Pancreas (tissue), 10 donors: Measurements from ENCODE around the gene TFB2M. TPM values are rescaled to one million over a fixed set of nuclear protein-coding genes. Genes with fewer than 3 reads are reported as not detected.
A peak's percentile ranks its signal among the peaks of the same experiment; 100 is the strongest.
"Not testable (repeated sequence)": the region's sequence is repeated elsewhere in the genome, so short reads cannot be mapped to it uniquely, and the experiment has no call there.

Experiments
- ATAC-seq, 4 donors: fragments of 200-7000 bp; cut with Tn5 transposase; one replicate each; pipeline versions ENCODE4 v1.8.0 to v1.9.1; 2020; ENCODE audit warnings: mild to moderate bottlenecking in 4 of 4, moderate library complexity in 4 of 4
- DNase-seq, 6 donors: peaks; one replicate each; pipeline ENCODE4 v3.0.0-alpha.2; 2020
- FAIRE-seq: peaks from 2 replicates; lab custom pipeline; 2012; peaks lifted over from hg19 to GRCh38; lab: Jason Lieb, UNC
- H3K27ac ChIP-seq, 4 donors: fragments of 200-600 bp; sonication (generic); 1 replicate in 3 of 4; 2 replicates in 1 of 4; pipeline versions ENCODE4 v1.5.0 to v1.8.0; 2020
- H3K27me3 ChIP-seq, 4 donors: fragments of 200-600 bp; one replicate each; pipeline ENCODE4 v1.8.0; 2021
- H3K36me3 ChIP-seq, 3 donors: fragments of 200-600 bp; sonication (generic) in 1 of 3; one replicate each; pipeline versions ENCODE4 v1.5.0 to v1.8.0; 2020 to 2021
- H3K4me1 ChIP-seq, 3 donors: fragments of 200-600 bp; one replicate each; pipeline ENCODE4 v1.8.0; 2021
- H3K4me3 ChIP-seq, 4 donors: fragments of 200-600 bp; sonication (generic) in 2 of 4; one replicate each; pipeline versions ENCODE4 v1.5.0 to v1.8.0; 2020 to 2021
- H3K9me3 ChIP-seq, 4 donors: fragments of 200-600 bp; one replicate each; pipeline ENCODE4 v1.8.0; 2021
- CTCF ChIP-seq, 4 donors: fragments of 200-600 bp; sonication (generic) in 3 of 4; IDR thresholded peaks; one replicate each; pipeline versions ENCODE4 v1.5.0 to v1.8.0; 2021; ENCODE audit warnings: antibody characterized with exemption in 4 of 4
- WGBS, 2 donors: extraction: QIAGEN DNeasy Blood & Tissue Kit; methylation state at CpG; one replicate each; pipeline ENCODE4 v1.1.7; 2013; 5-methylcytosine and 5-hydroxymethylcytosine counted together
- intact Hi-C, 3 donors: fragments of 100-400 bp; cut with DNase I; formaldehyde crosslinking; loops; one replicate each; pipeline versions ENCODE4 v1.11.1 to v1.14.2; 2022
- polyA plus RNA-seq, 2 donors: library from polyadenylated mRNA; stranded (reverse); fragments of 200-250 nt; gene quantifications; one replicate each; pipeline ENCODE4 v1.2.3, GENCODE V29; 2013
- total RNA-seq, 6 donors: library from RNA; stranded (reverse); fragmentation: NEBNext Ultra II Directional in 4 of 6; extraction: Animal tissue kit (Norgen Biotek cat#: 25700) in 4 of 6; gene quantifications; one replicate each; pipeline versions ENCODE4 v1.2.1 to v1.2.4, GENCODE V29; 2021 to 2023
- donor health status: healthy with polysubstance abuse.
- donor health status: DM: no; HTN: no; CAD: no; lungs with moderate emphysema.
- donor health status: DM: no; HTN: no; CAD: no.
- donor health status: control.
- donor health status: control.
- donor health status: Bipolar disorder and iron deficiency.
- donor health status: DM: yes; HTN: yes; CAD: no.
- donor health status: DM: no; HTN: no; CAD: no.
- donor health status: DM: no; HTN: no; CAD: no.
- donor health status: DM: yes; HTN: yes; CAD: no.

Gene TFB2M
- total and polyA plus RNA-seq, 8 donors = 3.3 to 9.5 (median 7.1) TPM

- WGBS, 2 donors = 53 to 60% methylated on average over 4 of the region's 4 CpGs
- H3K4me3 ChIP-seq = peak overlapping the region in 3 of 4 donors; percentile 60 to 95 (median 83)
- ATAC-seq (no peak), FAIRE-seq (no peak), DNase-seq (no peak)
- peak overlapping the region in 1 of 4 donors; percentile 87 for H3K27ac ChIP-seq
- intact Hi-C loops = no loop called here
- no peaks in the 10 kb centered on the region for H3K36me3 ChIP-seq
- peaks cover 0 to 22% (median 7%) of the 10 kb centered on the region in 3 donors for H3K4me1 ChIP-seq
- H3K27me3 ChIP-seq = no peaks in the 10 kb centered on the region
- no peaks in the 10 kb centered on the region for H3K9me3 ChIP-seq
- TF ChIP-seq CTCF (IDR thresholded peaks at IDR 0.05) = no peak
These were observed 1.7 kb upstream of the TFB2M start for GRCh38 chr1:246567646-246568235.

DNA sequence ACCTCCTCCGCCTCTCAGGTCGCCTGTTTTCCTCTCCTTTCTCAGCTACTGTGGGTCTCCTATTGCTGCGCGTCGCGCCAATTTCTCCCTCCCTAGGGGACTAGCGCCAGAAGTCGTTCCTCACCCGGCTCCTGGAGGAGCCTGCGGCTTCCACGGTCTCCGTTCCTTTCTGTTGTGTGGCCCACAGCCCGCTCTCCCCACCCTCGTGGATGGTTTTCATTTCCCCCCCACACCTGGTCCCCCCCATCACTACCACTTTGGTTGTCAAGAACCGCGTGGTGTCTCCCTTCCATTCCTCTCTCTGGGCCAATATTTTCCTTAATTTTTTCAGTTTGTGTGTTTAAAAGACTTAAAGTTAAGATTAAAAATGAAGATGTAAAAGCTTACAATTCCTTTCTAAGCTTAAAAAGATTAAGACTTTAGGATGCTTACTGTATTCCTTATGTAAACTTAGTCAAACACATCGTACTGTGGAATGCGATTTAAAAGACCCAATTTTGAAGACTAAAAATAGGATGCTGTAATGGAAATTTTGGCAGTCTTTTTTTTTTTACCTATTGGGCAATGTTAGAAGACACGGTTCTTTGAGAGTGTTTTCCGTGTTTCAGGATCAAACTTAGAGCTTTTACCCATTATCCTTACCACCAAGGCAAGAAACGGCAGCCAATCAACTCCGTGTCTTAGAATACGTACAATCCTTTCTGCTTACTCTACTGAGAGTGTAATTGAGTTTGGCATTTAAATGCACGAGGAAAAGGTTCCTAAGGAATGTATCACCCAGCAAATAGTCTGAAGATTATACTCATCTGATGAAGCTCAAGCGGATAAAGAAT, 968 bp upstream of the TFB2M start:
- Histone ChIP-seq H3K9me3 (no peaks in the 10 kb centered on the region), H3K27me3 (no peaks in the 10 kb centered on the region), H3K27ac (peak overlapping the region; percentile 82 to 92 (median 89)), H3K4me1 (peaks cover 0 to 22% (median 7%) of the 10 kb centered on the region in 3 donors), H3K36me3 (no peaks in the 10 kb centered on the region), H3K4me3 (peak overlapping the region; percentile 60 to 95 (median 88))
- WGBS, 2 donors = 1 to 2% methylated on average over 25 of the region's 25 CpGs
- ATAC-seq (peak in 1 of 4 donors; percentile 42), DNase-seq (no peak), FAIRE-seq (no peak)
- no peak for TF ChIP-seq CTCF (IDR thresholded peaks at IDR 0.05)
- intact Hi-C loops = no loop called here

- no peak for TF ChIP-seq CTCF (IDR thresholded peaks at IDR 0.05)
- no peaks in the 10 kb centered on the region for H3K9me3 ChIP-seq
- FAIRE-seq = no peak
- 0% methylated on average over 25 of the region's 25 CpGs for WGBS, 2 donors
- H3K27ac ChIP-seq = peak overlapping the region; percentile 82 to 92 (median 89)
- no peak for DNase-seq
- no peaks in the 10 kb centered on the region for H3K36me3 ChIP-seq
- no peaks in the 10 kb centered on the region for H3K27me3 ChIP-seq
- H3K4me3 ChIP-seq = peak overlapping the region; percentile 60 to 95 (median 88)
- peaks cover 0 to 22% (median 7%) of the 10 kb centered on the region in 3 donors for H3K4me1 ChIP-seq
- intact Hi-C loops = no loop called here
- peak; percentile 3 to 30 (median 24) for ATAC-seq
These were observed 322 bp downstream of the TFB2M start for GRCh38 chr1:246565751-246566127.

DNA sequence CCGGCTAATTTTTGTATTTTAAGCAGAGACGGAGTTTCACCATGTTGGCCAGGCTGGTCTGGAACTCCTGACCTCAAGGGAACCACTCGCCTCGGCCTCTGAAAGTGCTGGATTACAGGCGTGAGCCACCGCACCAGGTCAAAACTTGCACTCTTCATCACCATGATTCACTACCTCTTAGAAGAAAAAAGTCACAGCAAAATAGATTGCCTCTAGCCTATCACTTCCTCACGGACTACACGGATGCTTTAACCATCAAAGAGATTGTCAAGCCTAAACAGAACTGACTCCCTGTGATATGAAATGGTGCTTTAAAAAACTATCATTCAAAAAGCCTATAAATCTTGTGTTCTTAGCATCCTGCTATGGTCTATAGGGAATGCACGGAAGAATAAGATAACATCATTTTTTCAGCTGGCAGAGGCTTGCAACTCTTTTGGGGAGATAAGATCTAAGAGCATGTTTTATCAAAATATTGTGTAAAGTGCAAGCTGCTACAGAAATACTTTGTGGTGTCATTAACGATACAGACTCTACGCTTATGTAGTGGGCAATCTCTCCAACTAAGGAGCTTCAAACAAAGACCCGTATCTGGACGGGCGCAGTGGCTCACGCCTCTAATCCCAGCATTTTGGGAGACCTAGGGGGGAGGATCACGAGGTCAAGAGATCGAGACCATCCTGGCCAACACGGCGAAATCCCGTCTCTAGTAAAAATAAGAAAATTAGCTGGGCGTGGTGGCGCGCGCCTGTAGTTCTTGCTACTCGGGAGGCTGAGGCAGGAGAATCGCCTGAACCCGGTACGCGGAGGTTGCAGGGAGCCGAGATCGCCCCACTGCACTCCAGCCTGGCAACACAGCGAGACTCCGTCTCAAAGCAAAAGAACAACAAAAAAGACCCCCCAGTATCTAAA, 966 bp downstream of the TFB2M start:
- Histone ChIP-seq H3K4me1 (peaks cover 0 to 17% (median 7%) of the 10 kb centered on the region in 3 donors), H3K27ac (peak overlapping the region; percentile 82 to 92 (median 89)), H3K9me3 (no peaks in the 10 kb centered on the region), H3K36me3 (no peaks in the 10 kb centered on the region), H3K4me3 (peak overlapping the region; percentile 60 to 95 (median 88)), H3K27me3 (no peaks in the 10 kb centered on the region)
- no peak for ATAC-seq
- 24 to 27% methylated on average over 33 of the region's 33 CpGs for WGBS, 2 donors
- intact Hi-C loops = no loop called here
- no peak for FAIRE-seq
- TF ChIP-seq CTCF (IDR thresholded peaks at IDR 0.05) = no peak
- DNase-seq = no peak

DNA sequence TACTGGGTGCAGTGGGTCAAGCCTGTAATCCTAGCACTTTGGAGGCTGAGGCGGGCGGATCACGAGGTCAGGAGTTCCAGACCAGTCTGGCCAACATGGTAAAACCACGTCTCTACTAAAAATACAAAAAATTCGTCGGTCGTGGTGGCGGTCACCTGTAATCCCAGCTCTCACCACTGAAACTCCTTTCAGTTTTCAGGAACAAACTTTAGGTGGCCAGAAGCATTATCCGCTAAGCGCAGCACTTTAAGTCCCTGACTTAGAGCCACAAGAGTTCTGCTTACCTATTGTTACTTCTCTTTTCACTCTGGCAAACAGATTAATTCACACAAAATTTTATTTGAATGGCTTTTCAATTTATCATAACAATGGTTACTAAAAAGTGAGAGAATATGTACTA, 5.2 kb downstream of the TFB2M start:
- H3K27me3 ChIP-seq, intact Hi-C loops, ATAC-seq, FAIRE-seq, H3K4me3 ChIP-seq, DNase-seq, H3K27ac ChIP-seq, H3K9me3 ChIP-seq: not testable (repeated sequence)
- Histone ChIP-seq H3K36me3 (peaks cover 0 to 15% (median 0%) of the 10 kb centered on the region in 3 donors), H3K4me1 (peaks cover 0 to 12% (median 0%) of the 10 kb centered on the region in 3 donors)
- WGBS, 2 donors = 85 to 88% methylated on average over 10 of the region's 10 CpGs
